Measurements from ENCODE around the gene PON2. TPM values are rescaled to one million over a fixed set of nuclear protein-coding genes. Genes with fewer than 3 reads are reported as not detected.

The PON2 gene
- total RNA-seq, 1 donor from 2014 or later, result 92.3 TPM

DNA sequence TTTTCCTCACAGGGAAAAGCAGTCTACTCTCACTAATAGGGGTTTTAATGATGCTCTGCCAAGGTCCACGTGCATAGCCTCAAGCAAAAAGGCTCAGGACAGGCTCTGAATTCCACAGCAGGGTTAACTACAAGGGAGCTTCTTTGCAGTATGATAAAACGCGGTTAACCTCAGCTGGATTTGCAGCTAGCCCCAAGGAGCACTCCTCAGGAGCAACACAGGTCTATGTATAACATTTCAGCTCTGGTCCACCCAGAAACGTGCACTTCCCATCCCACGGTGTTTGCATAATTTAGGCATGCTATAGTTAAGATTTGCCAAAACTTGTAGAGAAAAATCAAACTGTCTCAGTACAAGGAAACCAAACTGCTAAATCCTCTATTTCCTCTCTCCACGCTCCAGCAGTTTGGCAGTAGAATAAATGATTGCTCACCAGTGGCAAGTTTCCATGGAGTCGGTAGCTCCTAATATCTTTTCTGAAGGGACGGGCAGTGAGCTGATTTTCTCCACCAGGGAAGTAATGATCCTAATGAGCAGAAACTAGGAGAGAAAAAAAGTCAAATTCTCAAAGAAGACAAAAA lies 37.8 kb upstream of the PON2 start:
- no peaks in the 10 kb centered on the region for H3K36me3 Mint-ChIP-seq (ENCODE audit: low read depth)
- no peak for DNase-seq (ENCODE audit: low read depth, low spot score)
- H3K4me3 Mint-ChIP-seq, result peak overlapping the region; percentile 69
- peak overlapping the region; percentile 16 for H3K27ac Mint-ChIP-seq (ENCODE audit: unreplicated experiment)
- H3K4me1 Mint-ChIP-seq, result peaks cover 84% of the 10 kb centered on the region
- TF ChIP-seq, protein P1, sequence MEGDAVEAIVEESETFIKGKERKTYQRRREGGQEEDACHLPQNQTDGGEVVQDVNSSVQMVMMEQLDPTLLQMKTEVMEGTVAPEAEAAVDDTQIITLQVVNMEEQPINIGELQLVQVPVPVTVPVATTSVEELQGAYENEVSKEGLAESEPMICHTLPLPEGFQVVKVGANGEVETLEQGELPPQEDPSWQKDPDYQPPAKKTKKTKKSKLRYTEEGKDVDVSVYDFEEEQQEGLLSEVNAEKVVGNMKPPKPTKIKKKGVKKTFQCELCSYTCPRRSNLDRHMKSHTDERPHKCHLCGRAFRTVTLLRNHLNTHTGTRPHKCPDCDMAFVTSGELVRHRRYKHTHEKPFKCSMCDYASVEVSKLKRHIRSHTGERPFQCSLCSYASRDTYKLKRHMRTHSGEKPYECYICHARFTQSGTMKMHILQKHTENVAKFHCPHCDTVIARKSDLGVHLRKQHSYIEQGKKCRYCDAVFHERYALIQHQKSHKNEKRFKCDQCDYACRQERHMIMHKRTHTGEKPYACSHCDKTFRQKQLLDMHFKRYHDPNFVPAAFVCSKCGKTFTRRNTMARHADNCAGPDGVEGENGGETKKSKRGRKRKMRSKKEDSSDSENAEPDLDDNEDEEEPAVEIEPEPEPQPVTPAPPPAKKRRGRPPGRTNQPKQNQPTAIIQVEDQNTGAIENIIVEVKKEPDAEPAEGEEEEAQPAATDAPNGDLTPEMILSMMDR (conservative IDR thresholded peaks at IDR 0.05), result no peak
- H3K27me3 Mint-ChIP-seq (ENCODE audit: low read depth), result no peaks in the 10 kb centered on the region
- H3K9me3 Mint-ChIP-seq, result no peaks in the 10 kb centered on the region

DNA sequence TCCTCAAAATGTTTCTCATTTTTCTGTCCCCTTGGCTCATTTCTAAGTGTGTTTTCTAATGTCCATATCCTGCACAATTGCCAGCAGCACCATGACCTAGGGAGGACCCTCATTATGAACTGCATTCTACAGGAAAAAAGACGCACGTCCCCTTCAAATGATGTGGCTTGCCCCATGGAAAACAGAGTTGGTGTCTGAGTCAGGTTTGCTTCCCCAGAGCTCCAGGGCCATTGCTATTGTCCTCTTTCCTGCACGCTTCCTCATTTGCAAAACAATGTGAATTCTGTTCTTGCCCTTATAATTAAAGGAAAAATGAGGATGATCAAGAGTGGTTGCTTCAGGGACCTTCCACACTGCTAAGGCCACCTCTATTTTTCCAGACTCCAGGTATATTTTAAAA lies 36.2 kb upstream of the PON2 start:
- Mint-ChIP-seq H3K9me3 (no peaks in the 10 kb centered on the region), H3K4me1 (peaks cover 74% of the 10 kb centered on the region), H3K27me3 (ENCODE audit: low read depth) (no peaks in the 10 kb centered on the region), H3K36me3 (ENCODE audit: low read depth) (no peaks in the 10 kb centered on the region), H3K27ac (ENCODE audit: unreplicated experiment) (peak overlapping the region; percentile 97), H3K4me3 (peak overlapping the region; percentile 69)
- DNase-seq (ENCODE audit: low read depth, low spot score), result peak; percentile 4
- TF ChIP-seq, protein P1 (conservative IDR thresholded peaks at IDR 0.05), result no peak

DNA sequence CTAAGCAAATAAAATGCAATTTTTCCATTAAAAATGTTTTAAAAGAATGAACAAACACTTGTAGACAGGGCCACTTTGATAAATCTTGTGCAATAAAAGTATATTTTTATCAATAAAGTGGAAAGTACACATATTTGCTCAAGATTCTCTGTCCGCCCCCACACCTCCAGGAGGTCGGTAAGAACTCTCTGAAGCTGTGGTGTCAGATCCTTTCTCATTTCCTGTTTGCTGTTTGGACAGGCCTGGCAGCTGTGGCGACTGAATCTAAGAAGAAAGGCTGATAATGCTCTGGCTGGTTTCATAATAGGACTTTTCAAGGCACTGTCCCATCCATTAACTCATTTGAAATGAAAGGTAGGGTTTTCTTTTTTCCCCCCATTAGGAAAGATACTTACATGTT lies 35.6 kb upstream of the PON2 start:
- Mint-ChIP-seq H3K27ac (ENCODE audit: unreplicated experiment) (peak overlapping the region; percentile 97), H3K9me3 (no peaks in the 10 kb centered on the region), H3K4me3 (peak overlapping the region; percentile 69), H3K27me3 (ENCODE audit: low read depth) (no peaks in the 10 kb centered on the region), H3K36me3 (ENCODE audit: low read depth) (no peaks in the 10 kb centered on the region), H3K4me1 (peaks cover 69% of the 10 kb centered on the region)
- DNase-seq (ENCODE audit: low read depth, low spot score), result peak; percentile 6
- TF ChIP-seq, protein P1 (conservative IDR thresholded peaks at IDR 0.05), result no peak

DNA sequence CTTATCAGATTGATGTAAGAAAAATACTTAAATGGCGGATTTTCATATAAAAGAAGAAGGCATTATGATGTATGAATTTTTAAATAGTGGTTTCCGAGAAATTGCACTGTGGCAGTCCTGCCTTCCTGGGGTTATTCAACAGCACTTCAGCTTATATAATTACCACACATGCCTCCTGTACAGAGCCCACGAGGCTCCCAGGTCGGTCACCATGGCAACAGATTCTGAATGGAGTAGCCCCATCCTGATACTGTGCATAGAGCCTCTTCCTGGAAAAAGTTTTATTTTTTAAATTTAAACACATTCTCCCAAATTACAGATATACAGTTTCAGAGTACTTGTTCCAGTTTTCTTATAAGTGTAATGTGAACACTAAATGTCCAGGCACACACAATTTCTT lies 35.0 kb upstream of the PON2 start:
- H3K27me3 Mint-ChIP-seq (ENCODE audit: low read depth), result no peaks in the 10 kb centered on the region
- H3K4me3 Mint-ChIP-seq, result peak overlapping the region; percentile 69
- TF ChIP-seq, protein P1 (conservative IDR thresholded peaks at IDR 0.05), result no peak
- no peaks in the 10 kb centered on the region for H3K9me3 Mint-ChIP-seq
- no peaks in the 10 kb centered on the region for H3K36me3 Mint-ChIP-seq (ENCODE audit: low read depth)
- DNase-seq (ENCODE audit: low read depth, low spot score), result no peak
- peak overlapping the region; percentile 97 for H3K27ac Mint-ChIP-seq (ENCODE audit: unreplicated experiment)
- peaks cover 69% of the 10 kb centered on the region for H3K4me1 Mint-ChIP-seq

DNA sequence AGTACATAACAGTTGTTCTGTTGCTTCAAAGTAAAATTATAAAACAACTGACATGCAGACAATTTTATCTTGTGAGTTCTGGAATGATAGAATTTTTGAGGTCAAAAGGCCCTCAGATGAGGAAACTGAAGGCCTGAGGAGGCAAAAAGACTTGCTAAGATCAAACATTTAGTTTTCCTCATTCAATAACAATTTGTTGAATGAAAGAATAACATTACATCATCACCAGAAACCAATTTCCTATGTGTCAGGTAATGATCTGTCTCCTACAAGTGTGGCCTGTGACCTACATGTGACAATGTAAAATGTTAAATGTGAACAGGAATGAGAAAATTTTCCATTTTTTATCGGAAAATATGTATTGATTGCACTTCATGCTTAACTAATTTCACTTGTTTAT lies 34.4 kb upstream of the PON2 start:
- DNase-seq (ENCODE audit: low read depth, low spot score), result no peak
- Mint-ChIP-seq H3K9me3 (no peaks in the 10 kb centered on the region), H3K36me3 (ENCODE audit: low read depth) (no peaks in the 10 kb centered on the region), H3K27me3 (ENCODE audit: low read depth) (no peaks in the 10 kb centered on the region), H3K27ac (ENCODE audit: unreplicated experiment) (no peak overlapping the region), H3K4me3 (no peak overlapping the region), H3K4me1 (peaks cover 70% of the 10 kb centered on the region)
- TF ChIP-seq, protein P1 (conservative IDR thresholded peaks at IDR 0.05), result no peak
